COLO668 (cell line): ENCODE data around the gene SEMA4D.

ENCODE experiments used
- DNase-seq: peaks from one replicate; lab custom pipeline; 2025; ENCODE audit not compliant: unreplicated experiment; lab: John Stamatoyannopoulos, UW

SEMA4D gene

DNA sequence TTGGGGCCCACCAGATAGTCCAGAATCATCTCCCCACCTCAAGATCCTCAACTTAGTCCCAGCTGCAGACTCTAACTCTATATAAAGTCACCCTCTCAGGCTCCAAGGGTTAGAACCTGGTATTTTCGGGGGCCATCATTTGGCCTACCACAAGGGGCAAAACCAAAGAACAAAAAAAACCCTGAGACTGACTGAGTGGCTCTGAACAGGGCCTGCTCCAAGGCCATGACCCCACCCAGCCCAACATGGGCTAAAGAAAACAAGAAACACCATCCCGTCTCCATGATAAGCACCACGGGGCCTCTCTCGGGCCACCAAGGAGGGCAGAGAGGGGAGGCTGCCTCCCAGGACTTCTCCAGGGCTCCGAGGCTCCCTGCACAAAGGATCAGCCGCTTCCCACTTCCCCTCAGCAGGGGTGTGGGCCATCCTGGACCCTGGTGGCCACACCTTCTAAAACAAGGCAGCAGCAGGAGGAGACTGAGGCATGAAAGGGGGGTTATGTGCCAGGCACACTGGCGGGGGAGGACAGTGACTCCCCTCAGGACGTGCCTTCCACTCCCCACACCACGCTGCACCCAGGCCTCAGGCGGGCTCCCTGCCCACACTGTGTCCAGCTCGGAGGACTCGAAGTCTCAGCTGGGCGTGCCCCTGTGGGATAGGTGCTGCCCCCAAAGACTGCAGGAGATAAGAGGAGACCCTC is 51.5 kb downstream of the SEMA4D start:
- DNase-seq: no peak

DNA sequence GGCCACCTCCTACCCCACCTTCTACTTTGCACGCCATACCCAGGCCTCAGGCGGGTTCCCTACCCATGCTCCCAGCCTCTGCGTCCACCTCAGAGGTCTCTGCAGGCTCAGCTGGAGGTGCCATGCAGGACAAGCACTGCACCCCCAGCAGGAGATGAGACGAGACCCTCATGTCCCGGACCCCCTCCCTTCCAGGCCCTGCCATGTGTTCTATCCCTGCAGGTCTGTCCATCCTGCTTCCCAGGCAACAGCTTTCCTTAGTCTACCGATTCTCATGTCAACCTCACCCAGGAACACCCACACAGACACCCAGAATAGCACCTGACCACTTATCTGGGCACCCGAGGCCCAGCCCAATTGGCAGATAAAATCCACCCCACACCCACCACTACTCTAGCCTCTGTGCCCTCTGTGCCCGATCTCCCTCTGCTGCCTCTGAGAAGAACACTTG is 52.1 kb downstream of the SEMA4D start:
- DNase-seq: no peak

DNA sequence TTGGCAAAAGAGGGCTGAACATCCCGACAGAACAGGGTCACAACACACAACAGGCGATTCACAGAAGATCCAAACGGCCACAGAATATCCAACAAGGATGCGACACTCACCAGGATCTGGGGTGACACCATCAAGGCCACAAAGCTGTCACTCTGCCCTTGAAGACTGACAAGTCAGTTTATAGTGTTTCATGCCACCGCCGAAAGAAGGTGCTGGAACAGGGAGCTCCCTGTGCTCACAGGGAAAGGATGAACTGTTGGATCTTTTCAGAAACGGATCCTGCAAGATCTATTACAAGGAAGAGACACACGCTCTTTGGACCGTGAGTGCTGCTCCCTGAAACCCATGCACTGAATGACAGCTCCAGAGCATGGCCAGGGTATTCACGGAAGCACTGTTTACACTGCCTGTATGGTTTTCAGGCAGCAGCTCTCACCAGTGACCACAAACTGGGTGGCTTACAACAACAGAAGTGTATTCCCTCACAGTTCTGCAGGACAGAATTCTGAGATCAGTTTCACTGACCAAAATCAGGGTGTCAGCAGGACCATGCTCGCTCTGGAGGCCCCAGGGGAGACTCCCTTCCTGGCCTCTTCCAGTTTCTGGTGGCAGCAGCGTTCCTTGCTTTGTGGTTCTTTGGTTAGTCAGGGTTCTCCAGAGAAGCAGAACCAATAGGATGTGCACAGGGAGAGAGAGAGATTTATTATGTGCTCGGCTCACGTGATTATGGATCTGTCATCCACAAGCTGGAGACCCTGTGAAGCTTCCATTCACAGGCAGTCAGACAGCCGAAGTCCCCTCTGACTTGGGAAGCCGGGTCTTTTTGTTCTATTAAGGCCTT is 52.8 kb downstream of the SEMA4D start:
- no peak for DNase-seq

DNA sequence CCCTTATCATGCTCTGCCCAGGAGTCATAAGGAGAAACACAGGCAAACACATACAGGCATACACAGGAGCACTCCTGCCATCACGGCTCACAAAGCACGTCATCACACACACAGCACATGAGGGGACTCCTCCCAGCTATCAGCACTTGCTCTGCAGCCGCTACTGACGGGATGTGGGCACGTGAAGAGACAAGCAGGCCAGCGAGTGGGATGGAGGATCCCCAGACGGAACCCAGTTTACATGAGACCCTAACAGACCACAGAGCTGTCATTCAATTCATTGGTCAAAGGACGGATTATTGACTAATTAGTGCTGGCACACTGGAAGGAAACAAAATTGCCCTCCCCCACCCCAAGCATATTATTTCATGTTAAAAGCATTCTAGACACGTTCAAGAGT is 53.6 kb downstream of the SEMA4D start:
- DNase-seq: no peak

- DNase-seq: no peak
These were observed 54.7 kb downstream of the SEMA4D start for GRCh38 chr9:89442981-89443814.

- DNase-seq: no peak
These were observed 55.4 kb downstream of the SEMA4D start for GRCh38 chr9:89442501-89442978.

DNA sequence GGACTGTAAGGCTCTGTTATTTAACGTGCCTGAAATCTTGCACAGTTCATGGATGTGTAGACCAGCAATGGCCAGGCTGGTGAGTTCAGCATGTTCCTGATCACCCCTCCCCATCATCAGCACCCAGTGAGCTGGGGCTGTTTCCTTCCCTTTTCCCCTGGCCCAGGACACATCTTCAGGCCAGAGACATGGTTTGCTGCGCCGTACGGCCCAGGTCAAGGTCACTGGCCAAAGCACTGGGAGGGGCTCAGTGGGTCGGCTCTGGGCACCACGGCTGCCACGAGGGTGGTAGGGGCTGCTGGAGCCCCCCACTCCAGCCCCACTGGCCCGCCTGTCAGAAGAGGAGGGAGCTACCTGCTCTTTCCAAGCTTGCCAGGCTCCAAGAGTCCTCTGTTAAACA is 55.9 kb downstream of the SEMA4D start:
- no peak for DNase-seq

GRCh38 chr9:89441655-89441970 is 56.3 kb downstream of the SEMA4D start:
- DNase-seq: no peak

DNA sequence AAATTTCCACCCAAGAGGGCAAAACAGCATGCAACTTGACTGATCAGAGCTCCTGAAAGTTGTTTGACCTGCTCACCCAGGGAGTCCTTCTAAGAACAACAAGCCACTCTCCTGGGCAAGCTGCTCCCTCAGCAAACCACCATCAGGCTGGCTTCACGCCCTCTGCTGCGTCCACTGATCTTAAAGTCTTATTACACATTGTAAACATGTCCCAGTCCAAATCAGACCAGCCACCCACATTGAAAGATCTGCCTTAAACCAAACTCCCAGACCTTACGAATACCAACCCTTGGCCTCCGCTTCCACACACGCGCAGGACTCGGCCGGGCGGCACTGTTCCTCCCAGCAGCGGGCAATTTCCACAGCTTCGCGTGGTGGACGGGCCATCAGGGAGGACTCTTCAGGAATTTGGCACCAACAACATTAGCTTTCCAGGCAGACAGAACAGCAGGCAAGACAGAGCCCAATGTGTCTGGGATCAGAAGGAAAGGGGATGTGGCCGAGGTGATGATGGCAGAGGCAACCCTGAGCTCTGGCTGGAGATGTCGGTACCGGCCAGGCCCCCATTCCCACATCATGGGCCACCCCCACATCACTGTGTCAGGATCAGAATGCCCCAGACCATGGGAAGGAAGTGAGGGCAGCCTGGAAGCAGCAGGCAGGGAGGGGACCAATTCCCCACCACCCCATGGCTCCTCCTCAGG is 56.8 kb downstream of the SEMA4D start:
- no peak for DNase-seq

DNA sequence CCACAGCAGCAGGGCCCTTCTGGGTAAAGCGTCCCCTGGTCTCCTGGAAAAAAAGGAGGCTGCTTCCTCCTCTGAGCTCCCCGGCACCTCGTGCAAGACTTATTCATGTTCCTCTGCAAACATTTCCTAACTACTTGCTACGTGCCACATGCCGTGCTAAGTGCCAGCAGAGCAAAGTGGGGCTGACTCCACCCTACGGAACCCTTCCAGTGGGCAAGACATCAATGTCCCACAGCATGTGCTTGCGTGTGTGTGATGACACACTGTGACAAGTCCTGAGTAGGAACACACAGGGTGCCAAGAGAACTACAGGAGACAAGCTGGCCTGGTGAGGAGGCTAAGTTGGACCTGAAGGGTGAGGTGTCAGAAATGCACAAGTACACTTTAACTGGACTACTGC is 57.4 kb downstream of the SEMA4D start:
- no peak for DNase-seq

- no peak for DNase-seq
These were observed 57.9 kb downstream of the SEMA4D start for GRCh38 chr9:89440046-89440445.

- no peak for DNase-seq
These were observed 58.3 kb downstream of the SEMA4D start for GRCh38 chr9:89439571-89439970.

DNA sequence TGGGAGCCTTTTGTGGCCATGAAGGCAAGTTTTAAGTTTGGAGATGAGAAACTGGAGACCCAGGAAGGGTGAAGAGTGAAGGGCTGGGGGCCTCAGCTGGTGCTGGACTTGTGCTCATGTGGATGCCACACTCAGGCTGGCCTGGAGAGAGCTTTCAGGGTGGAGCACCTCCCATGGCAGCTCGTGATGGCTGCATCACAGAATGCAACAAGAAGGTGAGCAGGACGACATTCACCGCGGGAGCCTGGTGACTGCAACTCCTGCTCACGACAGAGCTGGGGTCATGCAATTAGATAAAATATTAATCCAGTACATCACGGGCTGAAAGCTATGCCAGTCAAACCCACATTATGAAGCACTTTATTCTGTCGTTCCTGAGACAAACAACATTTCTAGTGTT is 59.7 kb downstream of the SEMA4D start:
- no peak for DNase-seq

DNA sequence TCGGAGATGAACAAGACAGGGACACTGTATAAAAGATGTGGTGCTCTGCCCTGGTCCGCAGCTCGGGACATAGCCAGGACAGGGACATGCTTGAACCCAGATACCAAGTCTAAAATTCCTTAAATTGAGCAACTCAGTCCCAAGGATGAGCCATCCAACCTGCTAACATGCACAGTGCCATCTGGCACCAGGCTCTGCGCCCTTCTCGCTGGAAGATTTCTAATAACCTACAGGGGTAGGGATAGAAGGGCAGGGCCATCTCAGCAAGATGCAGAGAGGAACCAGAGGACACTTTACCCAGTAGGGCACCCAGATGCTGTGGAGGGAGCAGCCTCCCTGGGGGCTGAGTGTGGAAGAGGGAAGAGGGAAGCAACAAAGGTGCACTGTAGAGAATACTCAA is 60.1 kb downstream of the SEMA4D start:
- DNase-seq: no peak

DNA sequence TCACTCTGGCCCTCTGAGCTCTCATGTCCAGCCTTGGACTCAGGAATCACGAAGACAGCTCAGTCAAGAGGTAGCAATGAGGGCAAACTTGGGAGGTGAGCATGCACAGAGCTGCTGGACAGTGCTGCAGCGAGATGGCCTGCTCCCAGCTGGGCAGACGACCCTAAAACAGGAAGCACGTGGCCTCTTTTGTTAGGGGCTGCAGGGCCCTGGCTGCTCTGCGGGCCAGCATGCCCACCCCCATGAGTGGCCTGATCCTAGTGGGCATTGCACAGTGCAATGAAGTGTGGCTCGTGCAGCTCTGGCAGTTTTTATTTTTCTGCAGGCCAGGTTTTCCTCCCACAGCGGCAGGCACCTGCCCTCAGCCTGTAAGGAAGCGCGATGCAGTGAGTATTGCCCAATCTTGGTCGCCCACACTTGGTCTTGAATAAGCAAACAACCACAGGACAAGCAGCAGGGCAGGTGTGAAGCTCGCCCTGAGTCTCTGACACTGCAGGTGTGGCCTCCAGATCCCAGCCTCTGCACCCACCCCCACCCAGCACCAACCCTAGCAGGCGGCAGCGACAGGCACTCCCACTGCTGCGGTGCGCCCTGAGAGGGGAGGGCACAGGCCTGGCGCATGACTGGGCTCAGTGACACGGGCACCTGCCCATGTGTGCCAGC is 60.8 kb downstream of the SEMA4D start:
- peak; percentile 92 for DNase-seq

DNA sequence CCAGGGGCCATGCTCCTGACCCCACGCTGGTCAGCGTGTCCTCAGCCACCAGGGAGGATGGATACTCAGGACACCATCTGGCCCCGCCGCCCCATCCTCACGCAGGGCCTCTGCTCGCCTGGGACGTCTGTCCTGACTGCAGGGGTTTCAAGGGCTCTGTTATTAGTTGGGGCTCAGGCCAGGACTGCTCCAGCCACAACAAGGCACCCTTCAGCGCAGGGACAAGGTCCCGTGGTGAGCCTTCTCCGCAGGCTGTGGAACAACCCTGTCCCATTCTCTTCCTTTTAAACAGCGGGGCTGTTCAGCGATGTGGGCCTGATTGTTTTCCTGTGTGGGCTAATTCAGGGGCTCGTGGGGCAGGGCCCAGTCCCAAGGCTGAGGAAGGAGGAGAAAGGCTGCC is 61.6 kb downstream of the SEMA4D start:
- DNase-seq: no peak

DNA sequence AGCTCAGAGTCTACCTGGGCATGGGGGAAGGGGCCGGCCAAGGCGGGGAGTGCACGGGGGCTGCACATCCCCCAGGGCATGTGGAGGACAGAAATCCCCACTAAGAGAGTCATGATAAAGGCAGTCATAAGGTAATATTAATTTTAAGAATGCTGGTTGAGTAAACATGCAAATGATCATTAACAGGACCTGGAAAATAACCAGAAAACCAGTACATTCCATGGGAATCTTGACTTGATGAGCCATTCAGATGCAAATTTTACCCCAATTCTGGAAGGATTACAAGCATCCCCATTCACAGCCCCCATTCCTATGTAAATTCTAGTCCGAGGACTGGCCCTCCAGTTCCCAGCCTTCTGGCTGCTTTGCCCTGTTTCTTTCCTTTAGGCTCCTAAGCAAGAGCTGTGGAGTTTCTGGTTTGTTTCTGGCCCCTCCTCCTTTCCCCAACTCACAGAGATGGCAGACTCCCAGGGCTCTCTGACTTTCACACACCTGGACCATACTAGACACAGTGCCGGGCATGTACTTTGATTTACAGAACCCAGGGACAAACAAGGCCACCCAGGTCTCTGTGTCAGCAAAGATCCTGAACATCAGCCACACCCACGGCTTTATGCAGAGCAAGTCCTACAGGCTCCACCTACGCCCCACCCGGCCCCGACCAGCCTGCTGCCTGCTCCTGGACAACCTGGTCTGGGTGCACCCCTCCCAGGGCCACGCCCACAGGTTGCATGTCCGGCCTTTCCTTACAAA is 62.7 kb downstream of the SEMA4D start:
- DNase-seq: peak; percentile 84

- DNase-seq: no peak
These were observed 63.3 kb downstream of the SEMA4D start for GRCh38 chr9:89434636-89435035.

GRCh38 chr9:89433826-89434225 is 64.1 kb downstream of the SEMA4D start:
- DNase-seq: no peak
